ENCODE data around the gene DLG2.
A peak's percentile ranks its signal among the peaks of the same experiment; 100 is the strongest.

Gene DLG2

DNA sequence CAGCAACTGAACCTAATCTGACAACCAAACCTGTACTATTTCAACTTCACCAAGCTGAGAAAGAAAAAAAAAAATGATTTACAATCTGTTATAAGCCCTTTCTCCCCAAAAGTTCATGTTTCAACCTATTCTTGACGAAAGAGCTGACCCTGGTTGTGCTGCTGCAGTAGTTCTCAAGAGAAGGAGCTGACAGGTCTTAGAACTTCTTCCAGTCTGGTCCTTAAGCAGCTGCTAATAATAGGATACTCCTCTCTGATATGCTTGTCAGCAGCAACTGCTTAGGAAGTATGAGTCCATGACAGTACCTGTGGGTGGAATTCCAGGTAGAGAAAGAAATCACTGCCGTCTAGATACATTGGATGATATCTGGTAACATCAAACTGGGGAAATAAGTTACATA, 1605.9 kb downstream of the DLG2 start:
- no peak overlapping the region for H3K27ac ChIP-seq (ENCODE audit: low read length, poor library complexity, severe bottlenecking)
- no peak overlapping the region for H2BK12ac ChIP-seq (ENCODE audit: low read length in 2 of 2)
- no peaks in the 10 kb centered on the region for H3K36me3 ChIP-seq (ENCODE audit: control insufficient read depth in 1 of 2, insufficient read depth in 2 of 2, low read depth in 1 of 2, low read length in 2 of 2)
- no peaks in the 10 kb centered on the region for H3K79me1 ChIP-seq (replicated peaks; ENCODE audit: low read length, poor library complexity, severe bottlenecking)
- H3K14ac ChIP-seq (ENCODE audit: low read length in 2 of 2), result no peak overlapping the region
- H4K91ac ChIP-seq (ENCODE audit: low read length), result no peak overlapping the region
- H4K8ac ChIP-seq (ENCODE audit: low read length), result no peak overlapping the region
- no peak overlapping the region for H3K18ac ChIP-seq (ENCODE audit: low read depth in 1 of 2, low read length in 2 of 2)
- no peak overlapping the region for H2BK15ac ChIP-seq (ENCODE audit: low read depth, poor library complexity, severe bottlenecking)
- no peak overlapping the region for H3K4ac ChIP-seq (ENCODE audit: low read depth in 1 of 2, low read length in 2 of 2)
- no peak overlapping the region for H3K4me3 ChIP-seq (ENCODE audit: insufficient read depth in 1 of 2, low read depth in 1 of 2, low read length in 2 of 2)
- H3K9ac ChIP-seq (ENCODE audit: low read length), result no peak overlapping the region
- DNase-seq, result peak; percentile 36
- no peak overlapping the region for H2AFZ ChIP-seq (ENCODE audit: low read depth, low read length)
- WGBS, result 33% methylated on average over 1 of the region's 2 CpGs
- no peak overlapping the region for H3K23ac ChIP-seq (ENCODE audit: low read length in 2 of 2)
- no peaks in the 10 kb centered on the region for H3K4me1 ChIP-seq (ENCODE audit: control insufficient read depth, insufficient read depth, low read depth, low read length)
- H3K4me2 ChIP-seq (ENCODE audit: low read length, poor library complexity, severe bottlenecking), result no peak overlapping the region
- H2AK5ac ChIP-seq (ENCODE audit: low read length, severe bottlenecking), result no peak overlapping the region
- H2BK5ac ChIP-seq (ENCODE audit: low read depth, low read length, poor library complexity, severe bottlenecking), result no peak overlapping the region
- H2BK120ac ChIP-seq (ENCODE audit: low read depth, low read length), result no peak overlapping the region
- H3K27me3 ChIP-seq (ENCODE audit: control insufficient read depth in 1 of 2, insufficient read depth in 1 of 2, low read length in 2 of 2), result no peaks in the 10 kb centered on the region
- H3K9me3 ChIP-seq (ENCODE audit: control insufficient read depth, low read length), result no peaks in the 10 kb centered on the region

DNA sequence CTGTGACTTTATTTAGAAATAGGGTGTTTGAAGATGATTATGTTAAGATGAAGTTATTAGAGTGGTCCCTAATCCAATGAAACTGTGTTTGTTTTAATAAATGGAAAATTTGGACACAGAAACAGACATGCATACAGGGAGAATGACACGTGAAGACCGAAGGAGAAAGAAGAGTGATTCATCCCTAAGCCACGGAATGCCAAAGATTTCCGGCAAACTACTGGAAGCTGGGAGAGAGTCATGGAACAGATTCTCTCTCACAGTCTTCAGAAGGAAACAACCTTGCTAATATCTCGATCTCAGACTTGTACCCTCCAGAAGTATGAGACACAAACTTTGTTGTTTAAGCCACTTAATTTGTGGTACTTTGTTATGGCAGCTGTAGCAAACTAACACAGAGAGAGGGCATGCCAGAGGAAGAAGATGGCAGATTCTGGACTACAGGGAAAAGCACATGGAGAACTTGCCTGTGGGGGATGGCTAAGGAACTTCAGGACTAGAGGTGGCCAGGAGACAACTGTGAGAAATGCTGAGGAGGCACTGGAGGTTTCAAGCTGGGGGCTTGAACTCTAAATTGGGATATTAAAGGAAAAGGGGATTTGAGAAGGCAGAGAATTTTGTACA, 1607.5 kb downstream of the DLG2 start:
- peak overlapping the region; percentile 20 for H2AFZ ChIP-seq (ENCODE audit: low read depth, low read length)
- peak overlapping the region; percentile 92 to 97 for H2BK12ac ChIP-seq (ENCODE audit: low read length in 2 of 2)
- H3K9ac ChIP-seq (ENCODE audit: low read length), result peak overlapping the region; percentile 63
- H3K18ac ChIP-seq (ENCODE audit: low read depth in 1 of 2, low read length in 2 of 2), result peak overlapping the region; percentile 83 to 86
- H3K27ac ChIP-seq (ENCODE audit: low read length, poor library complexity, severe bottlenecking), result peak overlapping the region; percentile 64
- H4K91ac ChIP-seq (ENCODE audit: low read length), result peak overlapping the region; percentile 89
- H3K27me3 ChIP-seq (ENCODE audit: control insufficient read depth in 1 of 2, insufficient read depth in 1 of 2, low read length in 2 of 2), result no peaks in the 10 kb centered on the region
- no peak overlapping the region for H2BK15ac ChIP-seq (ENCODE audit: low read depth, poor library complexity, severe bottlenecking)
- H3K23ac ChIP-seq (ENCODE audit: low read length in 2 of 2), result no peak overlapping the region
- no peaks in the 10 kb centered on the region for H3K4me1 ChIP-seq (ENCODE audit: control insufficient read depth, insufficient read depth, low read depth, low read length)
- peak overlapping the region; percentile 47 to 84 for H3K4ac ChIP-seq (ENCODE audit: low read depth in 1 of 2, low read length in 2 of 2)
- no peak overlapping the region for H3K14ac ChIP-seq (ENCODE audit: low read length in 2 of 2)
- peak; percentile 85 for DNase-seq
- H3K4me2 ChIP-seq (ENCODE audit: low read length, poor library complexity, severe bottlenecking), result no peak overlapping the region
- WGBS, result 23% methylated on average over 4 of the region's 5 CpGs
- H4K8ac ChIP-seq (ENCODE audit: low read length), result peak overlapping the region; percentile 74
- H3K36me3 ChIP-seq (ENCODE audit: control insufficient read depth in 1 of 2, insufficient read depth in 2 of 2, low read depth in 1 of 2, low read length in 2 of 2), result no peaks in the 10 kb centered on the region
- H3K4me3 ChIP-seq (ENCODE audit: insufficient read depth in 1 of 2, low read depth in 1 of 2, low read length in 2 of 2), result peak overlapping the region in 1 of 2 experiments; percentile 45
- no peaks in the 10 kb centered on the region for H3K79me1 ChIP-seq (replicated peaks; ENCODE audit: low read length, poor library complexity, severe bottlenecking)
- no peaks in the 10 kb centered on the region for H3K9me3 ChIP-seq (ENCODE audit: control insufficient read depth, low read length)
- H2AK5ac ChIP-seq (ENCODE audit: low read length, severe bottlenecking), result no peak overlapping the region
- peak overlapping the region; percentile 57 for H2BK120ac ChIP-seq (ENCODE audit: low read depth, low read length)
- H2BK5ac ChIP-seq (ENCODE audit: low read depth, low read length, poor library complexity, severe bottlenecking), result no peak overlapping the region

DNA sequence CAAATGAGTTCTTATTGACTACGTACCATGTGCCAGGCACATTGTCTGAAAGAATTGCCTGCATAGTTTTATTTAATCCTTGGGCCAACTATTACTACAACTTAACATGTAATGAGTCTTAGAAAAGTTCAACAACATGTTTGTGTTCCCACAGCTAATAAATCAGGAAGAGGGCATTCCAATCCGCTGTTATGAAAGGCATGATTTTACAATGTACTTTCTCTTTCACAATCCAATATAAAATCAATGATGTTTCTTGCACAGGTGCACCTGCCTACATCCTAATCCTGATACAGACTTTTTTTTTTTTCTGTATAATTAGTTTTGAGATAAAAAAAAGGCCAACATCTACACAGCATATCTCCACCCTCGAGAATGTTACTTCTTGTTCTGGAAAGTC, 1612.6 kb downstream of the DLG2 start:
- Histone ChIP-seq H3K23ac (ENCODE audit: low read length in 2 of 2) (no peak overlapping the region), H3K4me1 (ENCODE audit: control insufficient read depth, insufficient read depth, low read depth, low read length) (no peaks in the 10 kb centered on the region), H3K27me3 (ENCODE audit: control insufficient read depth in 1 of 2, insufficient read depth in 1 of 2, low read length in 2 of 2) (no peaks in the 10 kb centered on the region), H4K8ac (ENCODE audit: low read length) (no peak overlapping the region), H2AFZ (ENCODE audit: low read depth, low read length) (no peak overlapping the region), H3K79me1 (replicated peaks; ENCODE audit: low read length, poor library complexity, severe bottlenecking) (no peaks in the 10 kb centered on the region), H3K4me2 (ENCODE audit: low read length, poor library complexity, severe bottlenecking) (no peak overlapping the region), H3K9me3 (ENCODE audit: control insufficient read depth, low read length) (no peaks in the 10 kb centered on the region), H2BK5ac (ENCODE audit: low read depth, low read length, poor library complexity, severe bottlenecking) (no peak overlapping the region), H2BK12ac (ENCODE audit: low read length in 2 of 2) (no peak overlapping the region), H2BK120ac (ENCODE audit: low read depth, low read length) (no peak overlapping the region), H4K91ac (ENCODE audit: low read length) (no peak overlapping the region), H3K27ac (ENCODE audit: low read length, poor library complexity, severe bottlenecking) (no peak overlapping the region), H2BK15ac (ENCODE audit: low read depth, poor library complexity, severe bottlenecking) (no peak overlapping the region), H2AK5ac (ENCODE audit: low read length, severe bottlenecking) (no peak overlapping the region), H3K36me3 (ENCODE audit: control insufficient read depth in 1 of 2, insufficient read depth in 2 of 2, low read depth in 1 of 2, low read length in 2 of 2) (no peaks in the 10 kb centered on the region), H3K4ac (ENCODE audit: low read depth in 1 of 2, low read length in 2 of 2) (no peak overlapping the region), H3K9ac (ENCODE audit: low read length) (no peak overlapping the region), H3K4me3 (ENCODE audit: insufficient read depth in 1 of 2, low read depth in 1 of 2, low read length in 2 of 2) (no peak overlapping the region), H3K14ac (ENCODE audit: low read length in 2 of 2) (no peak overlapping the region), H3K18ac (ENCODE audit: low read depth in 1 of 2, low read length in 2 of 2) (no peak overlapping the region)
- WGBS, result 100% methylated on average over 3 of the region's 3 CpGs
- DNase-seq, result no peak

DNA sequence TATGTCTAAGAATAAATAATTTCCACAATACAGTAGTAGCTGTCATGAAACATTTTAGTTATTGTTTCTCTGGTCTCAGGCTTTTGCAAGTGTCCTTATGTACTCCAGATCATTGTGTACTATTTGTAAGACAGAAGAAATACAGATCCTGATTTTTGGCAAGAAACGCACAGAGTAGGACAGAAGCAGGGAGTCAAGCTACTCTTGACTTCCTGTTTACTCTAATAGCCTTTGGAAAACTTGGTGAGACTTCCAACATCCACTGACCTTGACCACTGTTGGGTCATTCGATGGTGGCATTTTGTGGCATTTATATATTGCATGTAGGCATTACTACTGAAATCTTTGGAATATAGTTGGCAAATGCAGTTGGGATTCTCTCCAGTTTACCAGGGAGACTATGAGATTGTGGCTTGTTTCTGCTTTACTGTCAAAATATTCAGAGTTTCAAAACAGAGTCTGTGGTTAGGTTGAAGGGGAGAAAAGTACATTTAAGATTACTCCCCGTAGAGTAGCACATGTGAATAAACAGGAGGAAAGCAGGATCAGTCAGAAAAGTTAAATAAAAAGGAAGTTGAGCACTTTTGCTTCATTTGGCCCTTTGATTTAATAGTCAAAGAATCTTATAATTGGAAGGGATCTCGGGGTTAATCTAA, 1614.8 kb downstream of the DLG2 start:
- no peak overlapping the region for H2AFZ ChIP-seq (ENCODE audit: low read depth, low read length)
- H3K4me3 ChIP-seq (ENCODE audit: insufficient read depth in 1 of 2, low read depth in 1 of 2, low read length in 2 of 2), result no peak overlapping the region
- H3K18ac ChIP-seq (ENCODE audit: low read depth in 1 of 2, low read length in 2 of 2), result no peak overlapping the region
- no peaks in the 10 kb centered on the region for H3K36me3 ChIP-seq (ENCODE audit: control insufficient read depth in 1 of 2, insufficient read depth in 2 of 2, low read depth in 1 of 2, low read length in 2 of 2)
- H3K27me3 ChIP-seq (ENCODE audit: control insufficient read depth in 1 of 2, insufficient read depth in 1 of 2, low read length in 2 of 2), result no peaks in the 10 kb centered on the region
- no peak overlapping the region for H3K4me2 ChIP-seq (ENCODE audit: low read length, poor library complexity, severe bottlenecking)
- no peak overlapping the region for H2BK12ac ChIP-seq (ENCODE audit: low read length in 2 of 2)
- WGBS, result 84% methylated on average over 4 of the region's 4 CpGs
- no peaks in the 10 kb centered on the region for H3K79me1 ChIP-seq (replicated peaks; ENCODE audit: low read length, poor library complexity, severe bottlenecking)
- H4K8ac ChIP-seq (ENCODE audit: low read length), result no peak overlapping the region
- no peak overlapping the region for H2BK15ac ChIP-seq (ENCODE audit: low read depth, poor library complexity, severe bottlenecking)
- H3K4ac ChIP-seq (ENCODE audit: low read depth in 1 of 2, low read length in 2 of 2), result no peak overlapping the region
- H3K23ac ChIP-seq (ENCODE audit: low read length in 2 of 2), result no peak overlapping the region
- H3K14ac ChIP-seq (ENCODE audit: low read length in 2 of 2), result no peak overlapping the region
- no peaks in the 10 kb centered on the region for H3K4me1 ChIP-seq (ENCODE audit: control insufficient read depth, insufficient read depth, low read depth, low read length)
- H4K91ac ChIP-seq (ENCODE audit: low read length), result no peak overlapping the region
- no peak overlapping the region for H3K27ac ChIP-seq (ENCODE audit: low read length, poor library complexity, severe bottlenecking)
- H2AK5ac ChIP-seq (ENCODE audit: low read length, severe bottlenecking), result no peak overlapping the region
- no peaks in the 10 kb centered on the region for H3K9me3 ChIP-seq (ENCODE audit: control insufficient read depth, low read length)
- H2BK5ac ChIP-seq (ENCODE audit: low read depth, low read length, poor library complexity, severe bottlenecking), result no peak overlapping the region
- peak; percentile 12 for DNase-seq
- H2BK120ac ChIP-seq (ENCODE audit: low read depth, low read length), result no peak overlapping the region
- no peak overlapping the region for H3K9ac ChIP-seq (ENCODE audit: low read length)

Data from mesenchymal stem cell (in vitro differentiated cells and primary cell).